ENCODE data around the gene SKP1. TPM values are rescaled to one million over a fixed set of nuclear protein-coding genes. Genes with fewer than 3 reads are reported as not detected.

The SKP1 gene
- total RNA-seq, 1 donor from 2014 or later: 758 TPM

DNA sequence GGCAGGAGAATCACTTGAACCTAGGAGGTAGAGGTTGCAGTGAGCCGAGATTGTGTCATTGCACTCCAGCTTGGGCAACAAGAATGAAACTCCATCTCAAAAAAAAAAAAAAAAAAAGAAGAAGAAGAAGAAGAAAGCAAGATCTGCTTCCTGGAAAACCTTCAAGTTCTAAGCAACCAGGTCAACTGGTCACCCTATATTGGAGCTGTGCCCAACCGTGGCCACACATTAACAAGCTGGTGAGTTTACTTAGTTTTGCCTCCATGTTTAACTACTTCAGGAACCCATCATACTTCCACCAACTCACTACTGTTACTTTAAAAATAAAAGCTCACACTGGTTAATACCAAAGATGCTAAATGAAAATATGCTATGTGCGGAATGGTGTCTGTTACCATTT, 12.3 kb upstream of the SKP1 start:
- H3K27ac Mint-ChIP-seq: no peak overlapping the region
- Histone ChIP-seq H3K4me3 (no peak overlapping the region), H3K4me1 (no peaks in the 10 kb centered on the region), H3F3A (ENCODE audit: low read depth) (peaks cover 7% of the 10 kb centered on the region), H4K20me1 (ENCODE audit: low read depth) (peaks cover 3% of the 10 kb centered on the region), H3K9me3 (ENCODE audit: low read depth) (no peaks in the 10 kb centered on the region), H3K27ac (no peak overlapping the region), H3K9ac (no peak overlapping the region), H3K4me2 (no peak overlapping the region), H3K36me3 (no peaks in the 10 kb centered on the region), H3K79me2 (ENCODE audit: low read depth) (no peaks in the 10 kb centered on the region), H3K27me3 (no peaks in the 10 kb centered on the region), H2AFZ (replicated peaks) (no peak overlapping the region)
- H3K27me3 Mint-ChIP-seq (ENCODE audit: insufficient read depth, low read depth): no peaks in the 10 kb centered on the region
- no peak overlapping the region for H3K4me3 Mint-ChIP-seq
- no peak for TF ChIP-seq EZH2phosphoT487 (IDR thresholded peaks at IDR 0.05)
- TF ChIP-seq, protein P1, sequence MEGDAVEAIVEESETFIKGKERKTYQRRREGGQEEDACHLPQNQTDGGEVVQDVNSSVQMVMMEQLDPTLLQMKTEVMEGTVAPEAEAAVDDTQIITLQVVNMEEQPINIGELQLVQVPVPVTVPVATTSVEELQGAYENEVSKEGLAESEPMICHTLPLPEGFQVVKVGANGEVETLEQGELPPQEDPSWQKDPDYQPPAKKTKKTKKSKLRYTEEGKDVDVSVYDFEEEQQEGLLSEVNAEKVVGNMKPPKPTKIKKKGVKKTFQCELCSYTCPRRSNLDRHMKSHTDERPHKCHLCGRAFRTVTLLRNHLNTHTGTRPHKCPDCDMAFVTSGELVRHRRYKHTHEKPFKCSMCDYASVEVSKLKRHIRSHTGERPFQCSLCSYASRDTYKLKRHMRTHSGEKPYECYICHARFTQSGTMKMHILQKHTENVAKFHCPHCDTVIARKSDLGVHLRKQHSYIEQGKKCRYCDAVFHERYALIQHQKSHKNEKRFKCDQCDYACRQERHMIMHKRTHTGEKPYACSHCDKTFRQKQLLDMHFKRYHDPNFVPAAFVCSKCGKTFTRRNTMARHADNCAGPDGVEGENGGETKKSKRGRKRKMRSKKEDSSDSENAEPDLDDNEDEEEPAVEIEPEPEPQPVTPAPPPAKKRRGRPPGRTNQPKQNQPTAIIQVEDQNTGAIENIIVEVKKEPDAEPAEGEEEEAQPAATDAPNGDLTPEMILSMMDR (IDR thresholded peaks at IDR 0.05): no peak
- no peak for TF ChIP-seq EZH2 (IDR thresholded peaks at IDR 0.05)
- no peak for DNase-seq (ENCODE audit: low spot score)
- H3K36me3 Mint-ChIP-seq: no peaks in the 10 kb centered on the region
- H3K9me3 Mint-ChIP-seq: no peaks in the 10 kb centered on the region
- peaks cover 3% of the 10 kb centered on the region for H3K4me1 Mint-ChIP-seq

DNA sequence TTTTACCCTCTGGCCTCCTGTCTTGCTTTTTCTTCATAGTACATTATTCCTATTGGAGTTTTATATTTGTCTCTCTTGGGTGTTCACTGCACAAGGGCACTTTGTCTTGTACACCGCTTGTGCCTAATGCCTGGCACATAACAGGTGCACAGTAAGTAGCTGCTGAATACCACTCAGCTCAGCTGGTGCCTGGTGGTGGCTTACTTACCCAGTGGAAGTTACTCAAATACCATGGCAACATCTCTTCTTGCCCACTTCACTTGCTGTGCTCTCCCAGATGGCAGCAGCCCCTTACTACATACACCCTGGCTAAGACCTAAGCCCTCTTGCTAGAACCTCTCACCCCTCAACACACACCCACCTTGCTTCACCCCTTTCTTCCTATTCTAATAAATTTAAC, 11.3 kb upstream of the SKP1 start:
- Histone ChIP-seq H3K79me2 (ENCODE audit: low read depth) (no peaks in the 10 kb centered on the region), H3K4me3 (no peak overlapping the region), H3K27ac (no peak overlapping the region), H3F3A (ENCODE audit: low read depth) (no peaks in the 10 kb centered on the region), H3K9me3 (ENCODE audit: low read depth) (no peaks in the 10 kb centered on the region), H3K4me2 (no peak overlapping the region), H3K9ac (no peak overlapping the region), H3K27me3 (no peaks in the 10 kb centered on the region), H3K36me3 (no peaks in the 10 kb centered on the region), H4K20me1 (ENCODE audit: low read depth) (peaks cover 3% of the 10 kb centered on the region), H3K4me1 (no peaks in the 10 kb centered on the region), H2AFZ (replicated peaks) (no peak overlapping the region)
- no peak overlapping the region for H3K27ac Mint-ChIP-seq
- DNase-seq (ENCODE audit: low spot score): no peak
- peaks cover 3% of the 10 kb centered on the region for H3K4me1 Mint-ChIP-seq
- H3K9me3 Mint-ChIP-seq: no peaks in the 10 kb centered on the region
- TF ChIP-seq, protein P1 (IDR thresholded peaks at IDR 0.05): no peak
- no peak for TF ChIP-seq EZH2 (IDR thresholded peaks at IDR 0.05)
- no peak for TF ChIP-seq EZH2phosphoT487 (IDR thresholded peaks at IDR 0.05)
- H3K4me3 Mint-ChIP-seq: no peak overlapping the region
- no peaks in the 10 kb centered on the region for H3K27me3 Mint-ChIP-seq (ENCODE audit: insufficient read depth, low read depth)
- no peaks in the 10 kb centered on the region for H3K36me3 Mint-ChIP-seq

DNA sequence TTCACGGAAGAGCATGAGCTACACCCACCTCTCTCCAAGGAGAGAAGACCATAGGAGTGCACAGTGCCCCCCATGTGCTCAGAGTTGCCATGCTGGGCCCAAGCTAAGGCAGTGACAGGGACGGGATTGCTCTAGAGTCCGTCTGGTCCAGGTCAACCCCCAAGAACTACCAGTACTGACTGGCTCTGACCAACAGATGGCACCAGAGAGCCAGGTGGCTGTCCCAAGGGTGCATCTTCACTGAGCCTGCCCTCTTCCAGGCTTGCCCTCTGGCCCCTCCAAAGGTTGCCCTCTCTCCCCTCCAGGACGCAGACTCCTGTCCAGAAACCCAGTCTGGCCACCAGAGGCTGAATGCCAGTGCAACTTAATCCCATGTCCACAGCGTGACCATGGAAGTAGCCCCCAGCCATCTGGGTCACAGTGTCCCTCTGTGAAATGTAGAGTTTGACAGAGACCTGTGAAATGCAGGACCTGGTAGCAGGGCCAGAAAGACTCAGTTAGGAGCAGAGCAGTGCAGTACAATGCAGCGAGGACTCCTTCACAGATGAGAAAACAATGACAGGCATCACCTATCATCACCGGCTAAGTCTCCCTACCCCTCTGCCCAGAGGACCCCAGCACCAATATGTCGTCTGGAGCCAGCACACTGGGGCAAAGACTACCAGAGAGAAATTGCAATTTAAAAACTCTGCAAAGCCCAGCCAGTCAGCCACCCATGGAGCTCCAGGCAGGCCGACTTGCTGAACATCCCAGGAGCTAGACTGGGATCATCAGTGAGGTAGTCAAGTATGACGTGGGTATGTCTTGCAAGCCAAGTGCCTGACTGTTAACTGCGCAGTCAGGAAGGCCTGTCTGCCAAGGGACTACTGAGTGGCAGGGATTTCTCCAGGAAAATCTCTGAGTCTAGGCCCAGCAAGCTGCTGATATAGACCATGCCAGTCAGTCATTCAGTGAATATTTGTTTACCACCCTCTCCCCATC, 7.7 kb upstream of the SKP1 start:
- Histone ChIP-seq H3K9me3 (ENCODE audit: low read depth) (no peaks in the 10 kb centered on the region), H3K9ac (no peak overlapping the region), H3K79me2 (ENCODE audit: low read depth) (no peaks in the 10 kb centered on the region), H3K27me3 (no peaks in the 10 kb centered on the region), H4K20me1 (ENCODE audit: low read depth) (no peaks in the 10 kb centered on the region), H3K27ac (no peak overlapping the region), H3K4me2 (no peak overlapping the region), H3K4me3 (no peak overlapping the region), H3K36me3 (no peaks in the 10 kb centered on the region), H3K4me1 (no peaks in the 10 kb centered on the region), H3F3A (ENCODE audit: low read depth) (no peaks in the 10 kb centered on the region), H2AFZ (replicated peaks) (no peak overlapping the region)
- Mint-ChIP-seq H3K4me1 (peaks cover 3% of the 10 kb centered on the region), H3K27me3 (ENCODE audit: insufficient read depth, low read depth) (peaks cover 2% of the 10 kb centered on the region), H3K9me3 (no peaks in the 10 kb centered on the region), H3K36me3 (no peaks in the 10 kb centered on the region), H3K4me3 (peak overlapping the region; percentile 46), H3K27ac (no peak overlapping the region)
- TF ChIP-seq, protein P1 (IDR thresholded peaks at IDR 0.05): peak; percentile 83
- no peak for TF ChIP-seq EZH2 (IDR thresholded peaks at IDR 0.05)
- TF ChIP-seq EZH2phosphoT487 (IDR thresholded peaks at IDR 0.05): no peak
- peak; percentile 85 for DNase-seq (ENCODE audit: low spot score)

Measured in neural progenitor cell (in vitro differentiated cells).